GM12874 (cell line): Measurements from ENCODE around the gene KRT13.

Source experiments
- CTCF ChIP-seq: IDR thresholded peaks from 2 replicates; pipeline ENCODE4 v1.5.1; 2011; ENCODE audit warnings: low read depth, mild to moderate bottlenecking, control low read depth, low read length, moderate library complexity; ENCODE audit not compliant: insufficient read depth

Gene KRT13

GRCh38 chr17:41504246-41504977, 1.0 kb downstream of the KRT13 start:
- no peak for TF ChIP-seq CTCF

GRCh38 chr17:41503202-41503601, 2.2 kb downstream of the KRT13 start:
- TF ChIP-seq CTCF = no peak

GRCh38 chr17:41500131-41500911, 5.1 kb downstream of the KRT13 start:
- TF ChIP-seq CTCF = no peak

GRCh38 chr17:41499714-41500113, 5.7 kb downstream of the KRT13 start:
- TF ChIP-seq CTCF = no peak

- TF ChIP-seq CTCF = no peak
Observed at GRCh38 chr17:41498276-41498675, 7.1 kb downstream of the KRT13 start.

- TF ChIP-seq CTCF = peak; percentile 81
Observed at GRCh38 chr17:41496803-41497484, 8.5 kb downstream of the KRT13 start.

GRCh38 chr17:41494524-41494923, 10.9 kb downstream of the KRT13 start:
- no peak for TF ChIP-seq CTCF
